Measurements from ENCODE around the gene WIPF3. TPM values are rescaled to one million over a fixed set of nuclear protein-coding genes. Genes with fewer than 3 reads are reported as not detected.

Gene WIPF3
- 1 to 10 TPM; 4.9 to 5.3 (median 5.1) TPM for polyA plus RNA-seq (ENCODE audit: insufficient read length in 4 of 4)

- DNase-seq (ENCODE audit: low read depth in 4 of 4, low spot score in 2 of 4): no peak
These were observed at the start of gene WIPF3 for GRCh38 chr7:29806208-29806994. TSS of gene WIPF3 (plus strand) at chr7:29806508. CDS start at chr7:29834725, 28,217 bp downstream.

DNA sequence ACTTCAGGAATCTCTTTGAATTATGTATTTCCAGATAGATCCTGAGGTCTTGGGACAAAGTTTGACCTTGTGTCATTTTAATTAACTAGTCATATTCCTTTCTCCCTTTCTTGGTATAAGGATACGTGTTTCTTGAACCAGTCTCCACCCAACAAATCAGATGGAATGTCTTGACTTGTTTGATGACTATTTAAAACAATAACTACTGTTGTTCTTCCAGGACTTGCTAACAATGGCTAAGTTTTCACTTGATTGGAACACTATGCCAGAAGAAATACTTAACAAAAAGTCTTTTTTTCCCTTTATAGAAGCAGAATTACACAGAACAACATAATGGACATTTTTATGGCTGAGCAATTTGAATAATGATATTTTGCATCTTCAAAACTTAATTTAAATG is 43.0 kb upstream of the WIPF3 start:
- no peak for DNase-seq (ENCODE audit: low read depth in 4 of 4, low spot score in 2 of 4)

- no peak for DNase-seq (ENCODE audit: low read depth in 4 of 4, low spot score in 2 of 4)
These were observed 42.1 kb upstream of the WIPF3 start for GRCh38 chr7:29764227-29764626.

GRCh38 chr7:29765490-29765889 is 40.8 kb upstream of the WIPF3 start:
- DNase-seq (ENCODE audit: low read depth in 4 of 4, low spot score in 2 of 4): no peak

- DNase-seq (ENCODE audit: low read depth in 4 of 4, low spot score in 2 of 4): no peak
These were observed 35.9 kb upstream of the WIPF3 start for GRCh38 chr7:29770371-29770770.

GRCh38 chr7:29771081-29771816 is 35.1 kb upstream of the WIPF3 start:
- no peak for DNase-seq (ENCODE audit: low read depth in 4 of 4, low spot score in 2 of 4)

DNA sequence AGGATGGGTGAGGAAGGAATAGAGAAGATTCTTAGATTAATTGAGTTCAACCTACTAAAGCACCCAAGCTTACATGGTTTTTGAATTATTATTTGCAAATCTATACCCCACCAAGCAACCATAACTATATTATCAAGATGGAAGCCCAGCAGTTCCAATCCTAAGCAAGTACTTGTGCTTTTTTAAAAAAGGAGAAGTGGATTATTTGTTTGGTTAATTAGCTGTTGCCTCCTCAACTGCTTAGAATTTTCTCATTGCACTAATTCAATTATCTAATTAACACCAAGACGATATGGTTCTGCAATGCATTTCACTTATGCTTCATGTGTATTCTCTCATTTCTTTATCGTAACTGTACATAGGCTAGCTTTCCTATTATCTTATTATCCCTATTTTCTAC is 27.3 kb upstream of the WIPF3 start:
- DNase-seq (ENCODE audit: low read depth in 4 of 4, low spot score in 2 of 4): no peak

DNA sequence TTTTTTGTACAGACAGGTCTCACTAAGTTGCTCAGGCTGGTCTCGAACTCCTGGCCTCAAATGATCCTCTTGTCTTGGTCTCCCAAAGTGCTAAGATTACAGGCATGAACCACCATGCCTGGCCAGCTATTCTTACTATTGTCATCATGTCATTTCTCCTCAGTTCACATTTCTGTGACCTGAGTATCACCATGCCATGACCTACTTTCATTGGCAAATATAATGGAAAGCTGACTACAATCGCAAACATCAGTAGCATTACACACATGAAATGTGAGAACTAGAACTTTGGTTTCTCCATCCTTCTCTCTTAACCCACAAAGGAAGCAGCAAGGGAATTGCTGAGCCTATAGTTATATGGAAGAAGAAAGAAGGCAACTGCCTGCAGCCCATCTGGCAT is 26.0 kb upstream of the WIPF3 start:
- no peak for DNase-seq (ENCODE audit: low read depth in 4 of 4, low spot score in 2 of 4)

DNA sequence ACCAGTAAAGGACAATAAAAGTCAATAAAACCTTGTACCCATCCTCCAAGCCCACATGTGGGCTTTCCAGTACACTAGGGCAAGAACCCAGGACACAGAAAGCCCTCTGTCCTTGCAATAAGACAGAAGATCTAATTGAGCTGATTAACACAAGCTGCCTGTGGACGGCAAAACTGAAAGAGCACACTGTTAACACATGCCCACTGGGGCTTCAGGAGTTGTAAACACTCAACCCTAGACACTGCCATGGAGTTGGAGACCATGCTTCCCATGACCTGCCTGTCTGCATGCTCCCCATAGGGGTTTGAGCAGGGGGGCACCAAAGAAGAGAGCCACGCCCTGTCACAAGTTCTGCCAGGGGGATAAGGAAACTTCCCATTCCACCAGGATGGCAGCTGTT is 22.6 kb upstream of the WIPF3 start:
- DNase-seq (ENCODE audit: low read depth in 4 of 4, low spot score in 2 of 4): no peak

- no peak for DNase-seq (ENCODE audit: low read depth in 4 of 4, low spot score in 2 of 4)
These were observed 12.8 kb upstream of the WIPF3 start for GRCh38 chr7:29793507-29793906.

DNA sequence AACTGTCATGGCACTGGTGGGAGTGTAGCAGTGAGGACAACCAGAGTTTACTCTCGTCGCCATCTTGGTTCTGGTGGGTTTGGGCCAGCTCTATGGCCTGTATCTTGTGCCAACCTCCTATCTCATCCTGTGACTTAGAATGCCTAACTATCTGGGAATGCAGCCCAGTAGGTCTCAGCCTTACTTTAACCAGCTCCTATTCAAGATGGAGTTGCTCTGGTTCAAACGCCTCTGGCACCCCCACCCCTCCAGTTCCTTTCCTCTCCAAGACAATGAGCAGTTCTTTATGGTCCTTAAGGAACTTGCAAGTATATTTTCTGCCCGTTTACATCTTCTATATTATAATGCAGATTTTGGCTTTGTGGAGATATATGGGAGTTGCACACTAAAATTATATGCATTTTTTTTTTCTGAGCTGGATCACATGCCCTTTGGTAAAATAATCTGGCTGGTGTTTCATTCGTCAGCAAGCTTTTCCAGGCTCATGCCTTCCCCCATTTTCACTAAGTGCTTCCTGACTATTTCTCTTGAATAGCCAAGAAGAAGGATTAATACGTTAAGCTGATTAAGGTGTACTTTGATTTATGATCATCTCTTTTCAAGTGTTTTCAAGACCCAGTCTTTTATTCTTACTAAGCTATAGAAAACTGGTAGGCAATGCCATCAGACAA is 11.2 kb upstream of the WIPF3 start:
- DNase-seq (ENCODE audit: low read depth in 4 of 4, low spot score in 2 of 4): no peak

GRCh38 chr7:29795696-29796580 is 10.4 kb upstream of the WIPF3 start:
- DNase-seq (ENCODE audit: low read depth in 4 of 4, low spot score in 2 of 4): no peak

DNA sequence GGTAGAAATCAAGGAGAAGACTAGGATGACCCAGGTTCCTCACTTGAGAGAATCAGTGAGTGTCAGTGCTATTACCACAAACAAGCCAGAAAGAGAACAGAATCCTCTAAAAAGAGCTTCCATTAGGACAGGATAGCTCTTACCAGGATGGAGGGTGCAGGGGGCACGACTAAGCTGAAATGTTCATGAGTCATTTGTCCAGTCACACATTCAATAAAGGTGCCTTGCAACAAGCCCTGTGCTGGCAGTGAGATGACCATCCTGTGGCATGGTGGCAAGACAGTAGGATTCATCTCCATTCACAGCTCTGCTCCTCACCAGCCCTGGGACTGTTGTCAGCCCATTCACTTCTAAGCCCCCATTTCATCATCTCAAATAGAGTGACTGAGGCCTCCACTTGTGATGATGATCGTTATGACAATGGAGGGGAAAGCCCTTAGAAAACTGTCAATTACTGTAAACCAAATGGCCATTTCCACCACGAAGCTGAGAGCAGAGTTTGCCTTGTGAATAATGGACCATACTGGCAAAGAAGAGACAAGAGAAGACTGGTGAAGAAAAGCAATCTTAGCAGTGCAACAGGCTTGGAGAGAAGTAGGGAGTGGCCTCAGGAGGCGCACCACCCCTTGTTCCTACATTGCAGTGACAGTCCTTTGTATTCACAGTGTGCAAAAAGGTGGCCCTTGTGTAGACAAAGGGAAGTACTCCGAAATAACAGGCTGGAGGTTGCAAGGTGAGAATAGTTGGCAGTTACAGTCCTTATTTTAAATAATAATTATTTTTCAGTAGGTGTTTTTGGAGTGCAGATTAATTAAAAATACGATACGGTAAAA is 9.0 kb upstream of the WIPF3 start:
- no peak for DNase-seq (ENCODE audit: low read depth in 4 of 4, low spot score in 2 of 4)

- no peak for DNase-seq (ENCODE audit: low read depth in 4 of 4, low spot score in 2 of 4)
These were observed 7.9 kb upstream of the WIPF3 start for GRCh38 chr7:29798422-29798821.

- DNase-seq (ENCODE audit: low read depth in 4 of 4, low spot score in 2 of 4): no peak
These were observed 4.4 kb upstream of the WIPF3 start for GRCh38 chr7:29801929-29802328.

- no peak for DNase-seq (ENCODE audit: low read depth in 4 of 4, low spot score in 2 of 4)
These were observed 1.3 kb upstream of the WIPF3 start for GRCh38 chr7:29805031-29805430.

GRCh38 chr7:29805886-29806207 is 461 bp upstream of the WIPF3 start:
- DNase-seq (ENCODE audit: low read depth in 4 of 4, low spot score in 2 of 4): no peak

DNA sequence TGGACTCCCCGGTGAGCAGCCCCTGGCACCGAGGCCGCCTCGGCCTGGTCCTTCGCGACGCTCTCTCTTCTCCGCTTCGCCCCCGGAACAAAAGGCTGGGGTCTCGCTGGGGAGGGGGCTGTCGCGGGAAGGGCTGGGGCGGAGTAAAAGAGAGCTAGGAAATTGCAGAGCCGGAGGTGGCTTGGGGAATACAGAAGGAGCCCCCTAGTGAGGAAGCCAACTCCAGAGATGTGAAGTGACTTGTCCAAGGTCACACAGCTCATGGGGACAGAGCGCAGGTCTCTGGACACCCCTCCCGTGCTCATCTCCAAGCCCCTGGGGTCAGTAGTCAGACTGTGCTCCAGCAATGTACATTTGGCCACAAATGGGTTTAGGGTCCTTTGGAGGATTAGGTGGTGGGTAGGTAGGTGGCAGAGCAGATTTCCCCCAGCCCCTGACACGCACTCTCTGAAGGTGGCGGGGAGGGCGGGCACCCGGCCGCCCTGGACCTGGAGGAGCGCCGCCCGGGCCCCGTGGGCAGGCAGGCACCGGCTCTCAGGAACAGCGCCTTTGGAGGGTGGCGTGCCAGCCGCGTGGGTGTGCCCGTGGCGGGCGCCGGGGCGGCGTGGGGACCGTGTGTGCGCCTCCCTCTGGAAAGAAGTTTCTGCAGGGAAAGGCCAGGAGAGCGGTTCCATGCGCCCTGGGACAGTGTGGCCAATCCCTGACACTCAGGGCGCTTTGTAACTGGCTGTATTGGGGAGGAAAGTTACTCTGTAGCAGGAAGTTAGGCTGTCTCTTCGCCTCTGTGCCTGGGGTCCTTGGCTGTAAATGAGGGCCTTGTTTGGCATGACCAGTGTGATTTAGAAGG is 910 bp downstream of the WIPF3 start:
- DNase-seq (ENCODE audit: low read depth in 4 of 4, low spot score in 2 of 4): no peak
